Muscle layer of duodenum (tissue), 2 donors: ENCODE measurements around the gene AHR.
"Not testable (repeated sequence)": the region's sequence is repeated elsewhere in the genome, so short reads cannot be mapped to it uniquely, and the experiment has no call there.

Experiments used
- H3K27ac ChIP-seq: one replicate; pipeline ENCODE4 v1.7.0; 2013; ENCODE audit warnings: mild to moderate bottlenecking, low read length
- H3K27me3 ChIP-seq: one replicate; pipeline ENCODE4 v1.7.0; 2013; ENCODE audit warnings: low read depth, mild to moderate bottlenecking, control low read depth, low read length
- H3K36me3 ChIP-seq, 2 donors: one replicate each; pipeline ENCODE4 v1.7.0; 2013; ENCODE audit warnings: low read length in 2 of 2, control low read depth in 1 of 2, mild to moderate bottlenecking in 1 of 2; ENCODE audit not compliant: insufficient read depth in 2 of 2, control insufficient read depth in 1 of 2
- H3K4me1 ChIP-seq, 2 donors: one replicate each; pipeline ENCODE4 v1.7.0; 2013; ENCODE audit warnings: low read length in 2 of 2, mild to moderate bottlenecking in 2 of 2, control low read depth in 1 of 2, moderate library complexity in 1 of 2; ENCODE audit not compliant: insufficient read depth in 2 of 2, control insufficient read depth in 1 of 2
- H3K4me3 ChIP-seq, 2 donors: one replicate each; pipeline ENCODE4 v1.7.0; 2013; ENCODE audit warnings: low read length in 2 of 2, low read depth in 1 of 2, mild to moderate bottlenecking in 1 of 2
- H3K9me3 ChIP-seq, 2 donors: one replicate each; pipeline ENCODE4 v1.7.0; 2013; ENCODE audit warnings: low read length in 2 of 2, control low read depth in 1 of 2, mild to moderate bottlenecking in 1 of 2; ENCODE audit not compliant: control insufficient read depth in 1 of 2
- donor health status: healthy.

AHR gene

DNA sequence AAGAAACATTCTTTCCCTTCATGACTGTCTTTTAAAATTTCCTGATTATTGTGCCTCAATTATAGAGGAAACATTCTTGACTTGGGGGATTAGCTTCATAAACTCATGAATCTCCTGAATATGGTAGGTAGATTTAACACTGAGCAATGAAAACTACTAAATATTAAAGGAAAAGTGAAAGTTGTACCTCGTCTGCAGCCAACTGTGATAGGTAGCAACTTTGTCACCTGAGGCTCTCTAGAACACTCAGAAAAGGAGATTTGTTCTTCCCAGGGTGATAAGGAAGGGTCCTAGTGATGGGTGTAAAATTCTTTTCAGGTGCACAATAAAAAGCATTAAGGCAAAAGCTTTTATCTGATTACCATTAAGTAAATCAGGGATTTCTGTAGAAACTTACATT lies 78.1 kb downstream of the AHR start:
- Histone ChIP-seq H3K36me3 (no peaks in the 10 kb centered on the region), H3K27me3 (no peaks in the 10 kb centered on the region), H3K4me1 (peaks cover 5 to 6% of the 10 kb centered on the region in 2 donors), H3K9me3 (no peaks in the 10 kb centered on the region), H3K4me3 (no peak overlapping the region), H3K27ac (no peak overlapping the region)

- H3K36me3 ChIP-seq = no peaks in the 10 kb centered on the region
- no peaks in the 10 kb centered on the region for H3K27me3 ChIP-seq
- no peaks in the 10 kb centered on the region for H3K4me1 ChIP-seq
- no peaks in the 10 kb centered on the region for H3K9me3 ChIP-seq
- H3K4me3 ChIP-seq = no peak overlapping the region
- H3K27ac ChIP-seq = no peak overlapping the region
These were observed 82.5 kb downstream of the AHR start for GRCh38 chr7:17380736-17381662.

DNA sequence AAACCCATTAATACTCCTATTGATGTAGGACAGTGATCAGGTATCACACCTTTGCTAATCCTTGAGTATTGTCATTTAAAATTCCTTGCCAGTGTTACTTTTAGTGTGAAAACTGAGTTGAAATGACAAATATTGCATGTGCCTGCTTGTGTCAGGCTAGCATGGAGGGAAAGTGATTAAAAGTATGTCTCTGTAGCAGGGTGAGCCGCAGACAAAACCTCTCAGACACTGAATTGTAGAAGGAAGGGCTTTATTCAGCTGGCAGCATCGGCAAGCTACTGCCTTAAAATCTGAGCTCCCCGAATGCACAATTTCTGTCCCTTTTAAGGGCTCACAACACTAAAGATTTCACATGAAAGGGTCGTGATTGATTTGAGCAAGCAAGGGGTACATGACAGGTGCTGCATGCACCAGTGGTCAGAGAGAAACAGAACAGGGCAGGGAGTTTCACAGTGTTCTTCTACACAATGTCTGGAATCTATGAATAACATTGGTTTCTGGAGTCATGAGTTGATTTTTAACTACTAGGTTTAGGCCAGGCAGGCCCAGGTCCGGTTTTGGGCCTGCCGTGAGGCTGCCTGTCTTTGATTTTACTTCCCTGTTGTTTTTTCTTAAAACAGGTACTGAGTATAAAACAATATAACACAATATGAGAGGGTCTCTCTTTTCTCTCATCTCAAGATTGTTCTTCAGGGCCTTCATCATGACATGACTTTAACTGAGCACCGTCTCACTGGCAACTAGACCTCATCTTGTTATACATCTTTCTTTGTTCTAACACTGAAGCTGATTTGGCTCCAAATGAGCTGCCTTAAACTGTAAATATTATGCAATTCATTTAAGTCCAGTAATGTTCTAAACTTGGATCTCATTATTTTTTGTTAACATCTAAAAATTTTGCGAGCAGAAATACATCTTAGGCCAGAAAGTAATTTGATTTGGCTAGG lies 84.2 kb downstream of the AHR start:
- H3K36me3 ChIP-seq, H3K27me3 ChIP-seq, H3K27ac ChIP-seq, H3K9me3 ChIP-seq, H3K4me1 ChIP-seq, H3K4me3 ChIP-seq: not testable (repeated sequence)

GRCh38 chr7:17384400-17384799 lies 85.9 kb downstream of the AHR start:
- Histone ChIP-seq H3K9me3 (no peaks in the 10 kb centered on the region), H3K4me1 (no peaks in the 10 kb centered on the region), H3K4me3 (no peak overlapping the region), H3K27ac (no peak overlapping the region), H3K36me3 (no peaks in the 10 kb centered on the region), H3K27me3 (no peaks in the 10 kb centered on the region)

DNA sequence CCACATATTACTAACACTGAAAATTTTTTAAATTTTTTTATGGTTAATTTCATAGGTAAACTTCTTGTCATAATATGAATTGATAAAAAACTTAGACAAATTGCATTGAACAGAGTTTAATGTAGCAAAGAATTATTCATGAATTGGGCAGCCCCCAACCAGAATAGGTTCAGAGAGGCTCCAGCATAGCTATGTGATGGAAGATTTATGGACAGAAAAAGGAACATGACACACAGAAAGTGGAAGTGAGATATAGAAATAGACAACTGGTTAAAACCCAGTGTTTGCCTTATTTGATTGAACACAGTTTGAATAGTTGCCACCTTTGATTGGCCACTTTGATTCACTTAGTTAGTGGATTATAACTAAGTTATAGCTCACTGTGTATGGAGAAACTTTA lies 87.2 kb downstream of the AHR start:
- Histone ChIP-seq H3K27me3 (no peaks in the 10 kb centered on the region), H3K4me1 (no peaks in the 10 kb centered on the region), H3K27ac (no peak overlapping the region), H3K4me3 (no peak overlapping the region), H3K9me3 (no peaks in the 10 kb centered on the region), H3K36me3 (no peaks in the 10 kb centered on the region)

GRCh38 chr7:17390392-17390791 lies 91.9 kb downstream of the AHR start:
- no peak overlapping the region for H3K27ac ChIP-seq
- no peaks in the 10 kb centered on the region for H3K4me1 ChIP-seq
- no peaks in the 10 kb centered on the region for H3K36me3 ChIP-seq
- no peak overlapping the region for H3K4me3 ChIP-seq
- H3K9me3 ChIP-seq = no peaks in the 10 kb centered on the region
- H3K27me3 ChIP-seq = no peaks in the 10 kb centered on the region

GRCh38 chr7:17391366-17391765 lies 92.9 kb downstream of the AHR start:
- Histone ChIP-seq H3K36me3 (no peaks in the 10 kb centered on the region), H3K9me3 (no peaks in the 10 kb centered on the region), H3K4me1 (no peaks in the 10 kb centered on the region), H3K27ac (no peak overlapping the region), H3K27me3 (no peaks in the 10 kb centered on the region), H3K4me3 (no peak overlapping the region)

GRCh38 chr7:17392846-17393245 lies 94.4 kb downstream of the AHR start:
- Histone ChIP-seq H3K36me3 (no peaks in the 10 kb centered on the region), H3K4me3 (no peak overlapping the region), H3K9me3 (no peaks in the 10 kb centered on the region), H3K27me3 (no peaks in the 10 kb centered on the region), H3K27ac (no peak overlapping the region), H3K4me1 (no peaks in the 10 kb centered on the region)

- not testable (repeated sequence) for H3K4me1 ChIP-seq, H3K4me3 ChIP-seq, H3K27ac ChIP-seq, H3K36me3 ChIP-seq, H3K27me3 ChIP-seq, H3K9me3 ChIP-seq
These were observed 96.1 kb downstream of the AHR start for GRCh38 chr7:17394563-17394962.
